Kidney glomerular epithelial cell (primary cell): ENCODE results near the gene HDAC4.

Experiments
- DNase-seq: peaks from one replicate; lab custom pipeline; 2025; lab: John Stamatoyannopoulos, UW

The HDAC4 gene

GRCh38 chr2:239008004-239008403 is 392.8 kb downstream of the HDAC4 start:
- DNase-seq = no peak

GRCh38 chr2:239006622-239007285 is 394.1 kb downstream of the HDAC4 start:
- no peak for DNase-seq

- no peak for DNase-seq
These were observed 395.2 kb downstream of the HDAC4 start for GRCh38 chr2:239005586-239005985.

- no peak for DNase-seq
These were observed 396.4 kb downstream of the HDAC4 start for GRCh38 chr2:239004274-239005015.

GRCh38 chr2:239003624-239004273 is 397.1 kb downstream of the HDAC4 start:
- DNase-seq = no peak

- DNase-seq = no peak
These were observed 397.7 kb downstream of the HDAC4 start for GRCh38 chr2:239002954-239003623.

- DNase-seq = no peak
These were observed 398.2 kb downstream of the HDAC4 start for GRCh38 chr2:239002591-239002953.

GRCh38 chr2:239001794-239002193 is 399.0 kb downstream of the HDAC4 start:
- DNase-seq = no peak

- no peak for DNase-seq
These were observed 400.2 kb downstream of the HDAC4 start for GRCh38 chr2:239000500-239001073.

GRCh38 chr2:239000089-239000488 is 400.7 kb downstream of the HDAC4 start:
- no peak for DNase-seq

GRCh38 chr2:238999291-238999741 is 401.5 kb downstream of the HDAC4 start:
- DNase-seq = no peak

- DNase-seq = no peak
These were observed 402.0 kb downstream of the HDAC4 start for GRCh38 chr2:238998801-238999200.
